Measurements from ENCODE around the gene CHORDC1. TPM values are rescaled to one million over a fixed set of nuclear protein-coding genes. Genes with fewer than 3 reads are reported as not detected.
"Not testable (repeated sequence)": the region's sequence is repeated elsewhere in the genome, so short reads cannot be mapped to it uniquely, and the experiment has no call there.

The CHORDC1 gene
- total RNA-seq, 2 experiments from 2014 or later = 75.7 to 82.6 TPM

DNA sequence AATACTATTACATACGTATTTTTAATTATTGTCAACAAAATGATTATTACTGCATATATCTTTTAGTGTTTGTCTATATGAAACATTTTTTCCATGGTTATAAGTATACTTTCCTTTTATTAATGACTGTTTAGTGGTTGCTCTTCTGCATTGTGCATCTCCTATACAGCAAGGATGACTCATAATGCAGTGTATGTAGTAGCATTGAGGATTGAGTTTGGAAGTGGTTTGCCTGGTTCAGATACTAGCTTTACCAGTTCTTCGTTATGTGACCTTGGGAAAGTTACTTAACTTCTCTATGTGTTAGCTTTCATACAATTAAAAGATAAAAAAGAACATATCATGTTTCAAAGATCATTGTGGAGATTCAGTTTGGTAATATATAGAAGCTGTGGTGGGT is 44.1 kb downstream of the CHORDC1 start:
- Mint-ChIP-seq H3K4me1 (ENCODE audit: low read depth) (no peaks in the 10 kb centered on the region), H3K4me3 (no peak overlapping the region), H3K36me3 (ENCODE audit: low read depth) (no peaks in the 10 kb centered on the region), H3K27ac (no peak overlapping the region), H3K9me3 (no peaks in the 10 kb centered on the region), H3K27me3 (peaks cover 4% of the 10 kb centered on the region)
- POLR2A ChIA-PET = no interaction called here
- intact Hi-C loops (cut with micrococcal nuclease) = no loop called here
- ATAC-seq (no peak), DNase-seq (no peak)
- CTCF ChIA-PET = no interaction called here
- TF ChIP-seq, protein P1, sequence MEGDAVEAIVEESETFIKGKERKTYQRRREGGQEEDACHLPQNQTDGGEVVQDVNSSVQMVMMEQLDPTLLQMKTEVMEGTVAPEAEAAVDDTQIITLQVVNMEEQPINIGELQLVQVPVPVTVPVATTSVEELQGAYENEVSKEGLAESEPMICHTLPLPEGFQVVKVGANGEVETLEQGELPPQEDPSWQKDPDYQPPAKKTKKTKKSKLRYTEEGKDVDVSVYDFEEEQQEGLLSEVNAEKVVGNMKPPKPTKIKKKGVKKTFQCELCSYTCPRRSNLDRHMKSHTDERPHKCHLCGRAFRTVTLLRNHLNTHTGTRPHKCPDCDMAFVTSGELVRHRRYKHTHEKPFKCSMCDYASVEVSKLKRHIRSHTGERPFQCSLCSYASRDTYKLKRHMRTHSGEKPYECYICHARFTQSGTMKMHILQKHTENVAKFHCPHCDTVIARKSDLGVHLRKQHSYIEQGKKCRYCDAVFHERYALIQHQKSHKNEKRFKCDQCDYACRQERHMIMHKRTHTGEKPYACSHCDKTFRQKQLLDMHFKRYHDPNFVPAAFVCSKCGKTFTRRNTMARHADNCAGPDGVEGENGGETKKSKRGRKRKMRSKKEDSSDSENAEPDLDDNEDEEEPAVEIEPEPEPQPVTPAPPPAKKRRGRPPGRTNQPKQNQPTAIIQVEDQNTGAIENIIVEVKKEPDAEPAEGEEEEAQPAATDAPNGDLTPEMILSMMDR (IDR thresholded peaks at IDR 0.05) = no peak

GRCh38 chr11:90176069-90176468 is 46.8 kb downstream of the CHORDC1 start:
- H3K36me3 Mint-ChIP-seq (ENCODE audit: low read depth) = no peaks in the 10 kb centered on the region
- DNase-seq (no peak), ATAC-seq (no peak)
- no peaks in the 10 kb centered on the region for H3K9me3 Mint-ChIP-seq
- H3K27me3 Mint-ChIP-seq = peaks cover 6% of the 10 kb centered on the region
- intact Hi-C loops (cut with micrococcal nuclease) = no loop called here
- no peak overlapping the region for H3K4me3 Mint-ChIP-seq
- no peaks in the 10 kb centered on the region for H3K4me1 Mint-ChIP-seq (ENCODE audit: low read depth)
- TF ChIP-seq, protein P1 (IDR thresholded peaks at IDR 0.05) = no peak
- H3K27ac Mint-ChIP-seq = no peak overlapping the region
- ChIA-PET CTCF (no interaction called here), POLR2A (no interaction called here)

- no peak for DNase-seq
- Mint-ChIP-seq H3K9me3 (no peaks in the 10 kb centered on the region), H3K4me3 (no peak overlapping the region), H3K27me3 (peaks cover 7% of the 10 kb centered on the region), H3K36me3 (ENCODE audit: low read depth) (no peaks in the 10 kb centered on the region), H3K27ac (no peak overlapping the region), H3K4me1 (ENCODE audit: low read depth) (no peaks in the 10 kb centered on the region)
- ChIA-PET CTCF (interaction anchor here (1.7 kb wide), 1 partner anchor 33 kb away, joined by 4 read pairs; no protein-coding TSS in a partner anchor), POLR2A (no interaction called here)
- TF ChIP-seq, protein P1 (IDR thresholded peaks at IDR 0.05) = no peak
- no peak for ATAC-seq
- intact Hi-C loops (cut with micrococcal nuclease) = no loop called here
Measured at GRCh38 chr11:90171359-90171758, 51.5 kb downstream of the CHORDC1 start.

DNA sequence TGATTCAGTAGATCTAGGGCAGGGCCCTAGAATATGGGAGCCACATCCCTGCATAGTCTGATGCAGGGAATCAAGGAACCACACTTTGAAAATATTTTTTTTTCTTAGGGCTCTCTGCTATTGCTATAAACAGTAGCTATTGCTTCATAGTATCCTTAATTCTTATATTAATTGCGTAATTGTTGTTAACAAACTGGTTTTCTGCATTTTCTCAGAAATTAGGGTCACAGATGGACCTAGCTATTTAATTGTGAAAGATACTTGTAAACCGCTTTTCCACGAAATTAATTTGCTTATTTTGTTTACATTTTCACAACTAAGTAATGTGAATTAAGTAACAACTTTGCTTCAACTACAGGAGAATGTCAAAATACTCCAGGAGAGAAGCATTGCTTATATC is 54.3 kb downstream of the CHORDC1 start:
- ChIA-PET CTCF (no interaction called here), POLR2A (no interaction called here)
- TF ChIP-seq, protein P1 (IDR thresholded peaks at IDR 0.05) = no peak
- Mint-ChIP-seq H3K36me3 (ENCODE audit: low read depth) (no peaks in the 10 kb centered on the region), H3K27ac (no peak overlapping the region), H3K4me3 (no peak overlapping the region), H3K9me3 (no peaks in the 10 kb centered on the region), H3K27me3 (peaks cover 9% of the 10 kb centered on the region), H3K4me1 (ENCODE audit: low read depth) (no peaks in the 10 kb centered on the region)
- DNase-seq = no peak
- intact Hi-C loops (cut with micrococcal nuclease) = no loop called here
- no peak for ATAC-seq

GRCh38 chr11:90167704-90168103 is 55.1 kb downstream of the CHORDC1 start:
- H3K4me3 Mint-ChIP-seq; CTCF ChIA-PET; DNase-seq; ATAC-seq; H3K36me3 Mint-ChIP-seq (ENCODE audit: low read depth); H3K4me1 Mint-ChIP-seq (ENCODE audit: low read depth); POLR2A ChIA-PET; H3K27ac Mint-ChIP-seq; intact Hi-C loops (cut with micrococcal nuclease); H3K9me3 Mint-ChIP-seq; H3K27me3 Mint-ChIP-seq: not testable (repeated sequence)

GRCh38 chr11:90166982-90167573 is 55.8 kb downstream of the CHORDC1 start:
- H3K36me3 Mint-ChIP-seq (ENCODE audit: low read depth); H3K9me3 Mint-ChIP-seq; POLR2A ChIA-PET; H3K4me1 Mint-ChIP-seq (ENCODE audit: low read depth); intact Hi-C loops (cut with micrococcal nuclease); CTCF ChIA-PET; H3K4me3 Mint-ChIP-seq; H3K27ac Mint-ChIP-seq; ATAC-seq; DNase-seq; H3K27me3 Mint-ChIP-seq: not testable (repeated sequence)

Other genes with a start within 250 kb of the CHORDC1 start
- not detected for gene TRIM49C, start 191.9 kb downstream of the CHORDC1 start, total RNA-seq
- gene UBTFL1, start 137.1 kb downstream of the CHORDC1 start, total RNA-seq = not detected
- not detected for gene NAALAD2, start 88.4 kb downstream of the CHORDC1 start, total RNA-seq